Hematopoietic multipotent progenitor cell treated with erythropoietin and hydrocortisone succinate and interleukin-3 and kit ligand, for 6 days (in vitro differentiated cells): ENCODE measurements around the gene BCAS1.
A peak's percentile ranks its signal among the peaks of the same experiment; 100 is the strongest.

Experiments
- DNase-seq: peaks from one replicate; pipeline ENCODE4 v3.0.0-alpha.2; 2015

Gene BCAS1

GRCh38 chr20:53921443-53921973, 148.9 kb downstream of the BCAS1 start:
- DNase-seq, result no peak

GRCh38 chr20:53920647-53921245, 149.6 kb downstream of the BCAS1 start:
- DNase-seq, result no peak

GRCh38 chr20:53919886-53920285, 150.5 kb downstream of the BCAS1 start:
- DNase-seq, result no peak

GRCh38 chr20:53918949-53919361, 151.4 kb downstream of the BCAS1 start:
- DNase-seq, result no peak

GRCh38 chr20:53918020-53918311, 152.4 kb downstream of the BCAS1 start:
- no peak for DNase-seq

GRCh38 chr20:53917145-53918019, 153.0 kb downstream of the BCAS1 start:
- DNase-seq, result peak; percentile 75

- no peak for DNase-seq
Measured at GRCh38 chr20:53916173-53916512, 154.3 kb downstream of the BCAS1 start.

GRCh38 chr20:53915446-53916172, 154.8 kb downstream of the BCAS1 start:
- peak; percentile 97 for DNase-seq

- DNase-seq, result no peak
Measured at GRCh38 chr20:53914781-53915445, 155.5 kb downstream of the BCAS1 start.

GRCh38 chr20:53914091-53914780, 156.2 kb downstream of the BCAS1 start:
- peak; percentile 48 for DNase-seq

- DNase-seq, result no peak
Measured at GRCh38 chr20:53911301-53911700, 159.1 kb downstream of the BCAS1 start.

GRCh38 chr20:53910351-53911002, 159.9 kb downstream of the BCAS1 start:
- DNase-seq, result no peak

- no peak for DNase-seq
Measured at GRCh38 chr20:53907968-53908751, 162.2 kb downstream of the BCAS1 start.

GRCh38 chr20:53905820-53906191, 164.6 kb downstream of the BCAS1 start:
- DNase-seq, result no peak

GRCh38 chr20:53905019-53905819, 165.2 kb downstream of the BCAS1 start:
- no peak for DNase-seq

GRCh38 chr20:53904261-53904660, 166.1 kb downstream of the BCAS1 start:
- no peak for DNase-seq

- DNase-seq, result peak; percentile 71
Measured at GRCh38 chr20:53903652-53903987, 166.8 kb downstream of the BCAS1 start.

- DNase-seq, result no peak
Measured at GRCh38 chr20:53902968-53903651, 167.3 kb downstream of the BCAS1 start.

GRCh38 chr20:53901497-53902096, 168.8 kb downstream of the BCAS1 start:
- DNase-seq, result no peak
